ENCODE data around the gene TLL2. TPM values are rescaled to one million over a fixed set of nuclear protein-coding genes. Genes with fewer than 3 reads are reported as not detected.

The TLL2 gene
- total RNA-seq, 4 donors from 2014 or later: 0.13 to 2.4 (median 1.8) TPM

DNA sequence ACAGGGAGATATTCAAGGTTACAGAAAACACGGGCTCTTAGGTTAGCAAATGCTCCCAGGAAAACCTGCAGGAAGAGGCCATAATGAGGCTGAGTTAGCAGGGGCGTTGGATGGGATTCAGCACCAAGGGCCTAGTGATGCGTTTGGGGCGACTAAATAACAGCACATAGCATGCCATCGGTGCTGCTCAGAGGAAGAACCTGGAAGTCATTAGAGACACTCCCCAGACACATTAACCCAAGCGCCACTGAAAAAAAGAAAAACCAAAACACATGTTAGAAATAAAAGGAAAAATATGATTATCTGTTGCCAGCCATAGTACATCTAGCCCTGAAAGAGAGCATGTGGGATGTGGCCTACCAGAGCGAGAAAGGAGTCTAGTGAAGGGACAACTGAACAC is 126.1 kb downstream of the TLL2 start:
- intact Hi-C loops (cut with DNase I): no loop called here
- Histone ChIP-seq H3K36me3 (no peaks in the 10 kb centered on the region), H3K27me3 (no peaks in the 10 kb centered on the region), H3K4me1 (peaks cover 14 to 18% of the 10 kb centered on the region in 2 donors), H3K4me3 (replicated peaks in 1 of 3) (no peak overlapping the region), H3K27ac (no peak overlapping the region), H3K9me3 (no peaks in the 10 kb centered on the region)
- TF ChIP-seq POLR2A (IDR thresholded peaks at IDR 0.05): no peak
- no peak for TF ChIP-seq CTCF (IDR thresholded peaks at IDR 0.05)
- DNase-seq: no peak
- 81 to 84% methylated on average over 7 of the region's 7 CpGs for WGBS, 2 donors

DNA sequence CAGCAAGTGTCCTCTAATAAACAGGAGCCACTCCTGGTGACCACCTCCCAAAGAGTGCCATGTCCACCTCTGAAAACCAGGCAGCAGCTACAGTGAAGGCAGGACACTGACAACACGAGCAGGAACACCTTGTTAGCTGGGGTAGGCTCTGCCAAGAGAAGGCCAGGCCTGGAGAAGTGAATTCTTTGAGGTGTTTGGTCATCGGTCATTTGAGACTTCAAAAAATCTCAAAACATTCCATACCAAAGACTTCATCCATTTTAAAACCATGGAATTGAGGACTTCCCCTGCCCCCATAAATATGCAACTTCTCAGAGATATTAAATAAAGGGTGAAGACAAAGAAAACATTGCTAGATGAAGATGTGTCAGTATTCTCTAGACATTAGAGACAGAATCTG is 126.6 kb downstream of the TLL2 start:
- intact Hi-C loops (cut with DNase I): no loop called here
- WGBS, 2 donors: 60 to 91% methylated on average over 2 of the region's 2 CpGs
- Histone ChIP-seq H3K4me3 (replicated peaks in 1 of 3) (no peak overlapping the region), H3K36me3 (no peaks in the 10 kb centered on the region), H3K27ac (no peak overlapping the region), H3K4me1 (peaks cover 14 to 18% of the 10 kb centered on the region in 2 donors), H3K9me3 (no peaks in the 10 kb centered on the region), H3K27me3 (no peaks in the 10 kb centered on the region)
- DNase-seq: no peak
- TF ChIP-seq CTCF (IDR thresholded peaks at IDR 0.05): no peak
- TF ChIP-seq POLR2A (IDR thresholded peaks at IDR 0.05): no peak

- no peak for DNase-seq
- Histone ChIP-seq H3K4me3 (replicated peaks in 1 of 3) (no peak overlapping the region), H3K27me3 (no peaks in the 10 kb centered on the region), H3K9me3 (no peaks in the 10 kb centered on the region), H3K4me1 (peaks cover 6 to 11% of the 10 kb centered on the region in 2 donors), H3K27ac (no peak overlapping the region), H3K36me3 (no peaks in the 10 kb centered on the region)
- WGBS, 2 donors: 68 to 81% methylated on average over 18 to 23 of the region's 25 CpGs
- no peak for TF ChIP-seq CTCF (IDR thresholded peaks at IDR 0.05)
- TF ChIP-seq POLR2A (IDR thresholded peaks at IDR 0.05): no peak
- intact Hi-C loops (cut with DNase I): no loop called here
Measured at GRCh38 chr10:96384506-96384905, 129.2 kb downstream of the TLL2 start.

GRCh38 chr10:96380821-96381220 is 132.9 kb downstream of the TLL2 start:
- Histone ChIP-seq H3K27ac (no peak overlapping the region), H3K36me3 (no peaks in the 10 kb centered on the region), H3K9me3 (no peaks in the 10 kb centered on the region), H3K4me3 (replicated peaks in 1 of 3) (no peak overlapping the region), H3K4me1 (no peaks in the 10 kb centered on the region), H3K27me3 (no peaks in the 10 kb centered on the region)
- WGBS, 2 donors: 92 to 93% methylated on average over 7 of the region's 7 CpGs
- intact Hi-C loops (cut with DNase I): no loop called here
- no peak for TF ChIP-seq POLR2A (IDR thresholded peaks at IDR 0.05)
- TF ChIP-seq CTCF (IDR thresholded peaks at IDR 0.05): no peak
- DNase-seq: no peak

DNA sequence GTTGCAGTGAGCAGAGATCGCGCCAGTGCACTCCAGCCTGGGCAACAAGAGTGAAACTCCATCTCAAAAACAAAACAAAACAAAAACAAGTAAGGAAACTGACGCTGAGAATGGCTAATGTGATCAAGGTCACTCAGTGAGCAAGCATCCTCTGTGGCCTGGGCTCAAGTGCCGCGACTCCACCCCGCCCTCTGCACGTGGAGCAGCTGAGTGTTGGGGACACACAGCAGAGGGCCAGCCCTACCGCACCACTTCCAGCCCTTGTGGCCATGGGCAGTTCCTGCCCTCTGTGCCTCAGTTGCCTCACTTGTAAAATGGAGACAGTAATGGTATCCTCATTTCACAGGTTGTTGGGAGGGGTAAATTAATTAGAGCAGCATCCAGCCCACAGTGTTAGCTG is 134.0 kb downstream of the TLL2 start:
- no peak for DNase-seq
- Histone ChIP-seq H3K27ac (no peak overlapping the region), H3K4me1 (peaks cover 0 to 3% of the 10 kb centered on the region in 2 donors), H3K9me3 (no peaks in the 10 kb centered on the region), H3K27me3 (no peaks in the 10 kb centered on the region), H3K4me3 (replicated peaks in 1 of 3) (no peak overlapping the region), H3K36me3 (no peaks in the 10 kb centered on the region)
- TF ChIP-seq CTCF (IDR thresholded peaks at IDR 0.05): no peak
- no peak for TF ChIP-seq POLR2A (IDR thresholded peaks at IDR 0.05)
- 66 to 86% methylated on average over 8 of the region's 8 CpGs for whole genome bisulfite sequencing, 2 donors
- intact Hi-C loops (cut with DNase I): loop anchor here (10.0 kb wide), 1 partner anchor 135 kb away; the partner anchor contains the start of gene TLL2
